Heart left ventricle (tissue), 13 donors: ENCODE data around the gene GBX2.

Source experiments
- CTCF ChIP-seq, 12 donors: fragments of 200-600 bp; sonication (generic) in 4 of 12; IDR thresholded peaks; one replicate each; pipeline versions ENCODE4 v1.5.0 to v1.8.0; 2018 to 2022; ENCODE audit warnings: antibody characterized with exemption in 12 of 12, mild to moderate bottlenecking in 5 of 12
- POLR2A ChIP-seq, 2 donors: fragments of 450-650 bp; IDR thresholded peaks; one replicate each; pipeline ENCODE4 v1.6.1; 2017; ENCODE audit warnings: antibody characterized with exemption in 2 of 2, mild to moderate bottlenecking in 2 of 2, moderate library complexity in 2 of 2
- donor health status: ischemic (EF 13 %, LVEDD 7.1; RV severe dilation, severe dysfunction).
- donor health status: DM: no; HTN: yes; CAD: no.
- donor health status: DM: no; HTN: no; CAD: no.
- donor health status: ischemic (EF 25% LVEDD 6.9; RV normal size, moderate dysfunction).
- donor health status: ischemic (EF 25% LVEDD 5.7; RV mildly dilated, moderate dysfunction).
- donor health status: ischemic (EF 35%, LVEDD 5.7; RV mildly dilated, moderate dysfunction).
- donor health status: nonischemic (EF 11% LVEDD 7.7; RV severe dilation, severe dysfunction).
- donor health status: DM: yes; HTN: yes; CAD: no.
- donor health status: PGD.
- donor health status: ischemic (EF 29% LVEDD 5.4; RV normal size, mild dysfunction).
- donor health status: nonischemic (EF 23%, LVEDD 6.1; RV moderate dilation, normal function).

GRCh38 chr2:236177967-236178889 is 10.0 kb upstream of the GBX2 start:
- TF ChIP-seq POLR2A (IDR thresholded peaks at IDR 0.05): no peak
- TF ChIP-seq CTCF (IDR thresholded peaks at IDR 0.05): peak; percentile 59 to 80 (median 70)
